ENCODE data around the gene LRRC1. TPM values are rescaled to one million over a fixed set of nuclear protein-coding genes. Genes with fewer than 3 reads are reported as not detected.

Gene LRRC1
- total RNA-seq = 1 to 10 TPM; 3.1 to 3.3 TPM

GRCh38 chr6:53794720-53795339, at the start of gene LRRC1:
Gene LRRC1, plus strand, starts transcription at chr6:53795005. Its CDS starts 252 bp downstream, at chr6:53795257.

Other genes with a start within 250 kb of the LRRC1 start
- 10 to 100 TPM; 25.0 to 31.7 TPM for gene GCLC, start 249.9 kb upstream of the LRRC1 start, total RNA-seq
- gene KLHL31, start 129.2 kb upstream of the LRRC1 start, total RNA-seq = under 1 TPM in 1 of 2 donors, not detected in 1; under 0.01 TPM

Data from melanocyte of skin (primary cell).